Stimulated activated memory B cell treated with anti-CD40 and anti-IgM and Interleukin-4, amounts not matched to agents 10 μg/mL and 1 μg/mL and 100 μg/mL, for 72 hours (primary cell): ENCODE measurements around the gene VPS11.
"Not testable (repeated sequence)": the region's sequence is repeated elsewhere in the genome, so short reads cannot be mapped to it uniquely, and the experiment has no call there.

Experiments
- ATAC-seq: fragments of 150-1000 bp; cut with Tn5 transposase; 2 replicates; pipeline ENCODE4 v1.10.0; 2021
- H3K27ac Mint-ChIP-seq: one replicate; pipeline ENCODE4 v1.8.0; 2022; ENCODE audit warnings: mild to moderate bottlenecking, mixed read lengths
- H3K27me3 Mint-ChIP-seq: one replicate; pipeline ENCODE4 v1.8.0; 2022; ENCODE audit warnings: mixed read lengths
- H3K36me3 Mint-ChIP-seq: one replicate; pipeline ENCODE4 v1.8.0; 2022; ENCODE audit warnings: mixed read lengths
- H3K4me1 Mint-ChIP-seq: one replicate; pipeline ENCODE4 v1.8.0; 2022; ENCODE audit warnings: mixed read lengths
- H3K4me3 Mint-ChIP-seq: one replicate; pipeline ENCODE4 v1.8.0; 2022; ENCODE audit warnings: mild to moderate bottlenecking, moderate library complexity, mixed read lengths
- H3K9me3 Mint-ChIP-seq: one replicate; pipeline ENCODE4 v1.8.0; 2022; ENCODE audit warnings: mixed read lengths

VPS11 gene

GRCh38 chr11:119051440-119052162, 16.0 kb upstream of the VPS11 start:
- ATAC-seq: peak; percentile 92

GRCh38 chr11:119052163-119052814, 15.3 kb upstream of the VPS11 start:
- Mint-ChIP-seq H3K4me3 (peak overlapping the region; percentile 77), H3K4me1 (peaks cover 59% of the 10 kb centered on the region), H3K27me3 (no peaks in the 10 kb centered on the region), H3K36me3 (peaks cover 77% of the 10 kb centered on the region), H3K9me3 (no peaks in the 10 kb centered on the region), H3K27ac (peak overlapping the region; percentile 61)
- no peak for ATAC-seq

More at GRCh38 chr11:119051440-119052162, 16.0 kb upstream of the VPS11 start:
- Mint-ChIP-seq H3K4me1 (peaks cover 58% of the 10 kb centered on the region), H3K36me3 (peaks cover 84% of the 10 kb centered on the region), H3K9me3 (no peaks in the 10 kb centered on the region), H3K27me3 (no peaks in the 10 kb centered on the region), H3K27ac (peak overlapping the region; percentile 61), H3K4me3 (peak overlapping the region; percentile 77)

- ATAC-seq: no peak
- Mint-ChIP-seq H3K27ac (no peak overlapping the region), H3K4me1 (peaks cover 71% of the 10 kb centered on the region), H3K4me3 (no peak overlapping the region), H3K9me3 (no peaks in the 10 kb centered on the region), H3K36me3 (peaks cover 56% of the 10 kb centered on the region), H3K27me3 (no peaks in the 10 kb centered on the region)
Measured at GRCh38 chr11:119054418-119054817, 13.2 kb upstream of the VPS11 start.

- Mint-ChIP-seq H3K4me1 (peaks cover 64% of the 10 kb centered on the region), H3K27me3 (no peaks in the 10 kb centered on the region), H3K36me3 (peaks cover 48% of the 10 kb centered on the region), H3K27ac (peak overlapping the region; percentile 95), H3K9me3 (no peaks in the 10 kb centered on the region), H3K4me3 (peak overlapping the region; percentile 91)
- ATAC-seq: no peak
Measured at GRCh38 chr11:119055901-119056300, 11.7 kb upstream of the VPS11 start.

GRCh38 chr11:119056421-119056999, 11.1 kb upstream of the VPS11 start:
- peak; percentile 3 for ATAC-seq
- H3K36me3 Mint-ChIP-seq: peaks cover 42% of the 10 kb centered on the region

GRCh38 chr11:119057000-119057769, 10.4 kb upstream of the VPS11 start, which contains the start of gene HYOU1:
TSS of gene HYOU1 (minus strand) at chr11:119057205. CDS start at chr11:119056160, 1,045 bp downstream.
- H3K36me3 Mint-ChIP-seq: peaks cover 37% of the 10 kb centered on the region
- peak within 1 kb of the TSS; percentile 91 for H3K4me3 Mint-ChIP-seq
- ATAC-seq: peak; percentile 97
- H3K9me3 Mint-ChIP-seq: no peaks in the 10 kb centered on the region
- no peaks in the 10 kb centered on the region for H3K27me3 Mint-ChIP-seq
- peaks cover 51% of the 10 kb centered on the region for H3K4me1 Mint-ChIP-seq
- peak within 1 kb of the TSS; percentile 95 for H3K27ac Mint-ChIP-seq

More at GRCh38 chr11:119056421-119056999, 11.1 kb upstream of the VPS11 start:
- H3K4me3 Mint-ChIP-seq: peak overlapping the region; percentile 91
- H3K27ac Mint-ChIP-seq: peak overlapping the region; percentile 95
- H3K4me1 Mint-ChIP-seq: peaks cover 58% of the 10 kb centered on the region
- H3K27me3 Mint-ChIP-seq: no peaks in the 10 kb centered on the region
- no peaks in the 10 kb centered on the region for H3K9me3 Mint-ChIP-seq

GRCh38 chr11:119059128-119059527, 8.5 kb upstream of the VPS11 start:
- ATAC-seq, H3K4me3 Mint-ChIP-seq, H3K27ac Mint-ChIP-seq, H3K9me3 Mint-ChIP-seq, H3K27me3 Mint-ChIP-seq: not testable (repeated sequence)
- Mint-ChIP-seq H3K36me3 (peaks cover 18% of the 10 kb centered on the region), H3K4me1 (peaks cover 32% of the 10 kb centered on the region)

GRCh38 chr11:119061256-119061655, 6.4 kb upstream of the VPS11 start:
- Mint-ChIP-seq H3K4me1 (peaks cover 30% of the 10 kb centered on the region), H3K36me3 (no peaks in the 10 kb centered on the region), H3K9me3 (no peaks in the 10 kb centered on the region), H3K27me3 (no peaks in the 10 kb centered on the region), H3K27ac (no peak overlapping the region), H3K4me3 (no peak overlapping the region)
- ATAC-seq: no peak

- Mint-ChIP-seq H3K9me3 (no peaks in the 10 kb centered on the region), H3K36me3 (no peaks in the 10 kb centered on the region), H3K4me1 (peaks cover 30% of the 10 kb centered on the region), H3K27me3 (no peaks in the 10 kb centered on the region), H3K27ac (no peak overlapping the region), H3K4me3 (no peak overlapping the region)
- no peak for ATAC-seq
Measured at GRCh38 chr11:119062779-119063178, 4.8 kb upstream of the VPS11 start.

GRCh38 chr11:119065369-119065768, 2.2 kb upstream of the VPS11 start:
- Mint-ChIP-seq H3K27ac (no peak overlapping the region), H3K36me3 (peaks cover 11% of the 10 kb centered on the region), H3K27me3 (no peaks in the 10 kb centered on the region), H3K4me1 (peaks cover 31% of the 10 kb centered on the region), H3K4me3 (no peak overlapping the region), H3K9me3 (no peaks in the 10 kb centered on the region)
- no peak for ATAC-seq

- H3K36me3 Mint-ChIP-seq: peaks cover 68% of the 10 kb centered on the region
- no peak for ATAC-seq
- peaks cover 3% of the 10 kb centered on the region for H3K4me1 Mint-ChIP-seq
- H3K27me3 Mint-ChIP-seq: no peaks in the 10 kb centered on the region
- no peaks in the 10 kb centered on the region for H3K9me3 Mint-ChIP-seq
- no peak overlapping the region for H3K27ac Mint-ChIP-seq
- no peak overlapping the region for H3K4me3 Mint-ChIP-seq
Measured at GRCh38 chr11:119077839-119078238, 10.2 kb downstream of the VPS11 start.

GRCh38 chr11:119078675-119079420, 11.2 kb downstream of the VPS11 start:
- H3K27ac Mint-ChIP-seq: no peak overlapping the region
- no peak overlapping the region for H3K4me3 Mint-ChIP-seq
- H3K4me1 Mint-ChIP-seq: no peaks in the 10 kb centered on the region
- H3K36me3 Mint-ChIP-seq: peaks cover 60% of the 10 kb centered on the region
- no peaks in the 10 kb centered on the region for H3K9me3 Mint-ChIP-seq
- ATAC-seq: no peak
- no peaks in the 10 kb centered on the region for H3K27me3 Mint-ChIP-seq

- H3K4me3 Mint-ChIP-seq: no peak overlapping the region
- H3K27me3 Mint-ChIP-seq: no peaks in the 10 kb centered on the region
- ATAC-seq: no peak
- peaks cover 18% of the 10 kb centered on the region for H3K4me1 Mint-ChIP-seq
- no peaks in the 10 kb centered on the region for H3K9me3 Mint-ChIP-seq
- no peak overlapping the region for H3K27ac Mint-ChIP-seq
- peaks cover 52% of the 10 kb centered on the region for H3K36me3 Mint-ChIP-seq
Measured at GRCh38 chr11:119081682-119082260, 14.2 kb downstream of the VPS11 start.
